GM21619 (cell line): ENCODE data around the gene SELENOM.
"Not testable (repeated sequence)": the region's sequence is repeated elsewhere in the genome, so short reads cannot be mapped to it uniquely, and the experiment has no call there.

Experiments used
- ATAC-seq: cut with Tn5 transposase; IDR thresholded peaks from one replicate; pipeline ENCODE4 v1.9.1; 2021; ENCODE audit not compliant: unreplicated experiment

SELENOM gene

DNA sequence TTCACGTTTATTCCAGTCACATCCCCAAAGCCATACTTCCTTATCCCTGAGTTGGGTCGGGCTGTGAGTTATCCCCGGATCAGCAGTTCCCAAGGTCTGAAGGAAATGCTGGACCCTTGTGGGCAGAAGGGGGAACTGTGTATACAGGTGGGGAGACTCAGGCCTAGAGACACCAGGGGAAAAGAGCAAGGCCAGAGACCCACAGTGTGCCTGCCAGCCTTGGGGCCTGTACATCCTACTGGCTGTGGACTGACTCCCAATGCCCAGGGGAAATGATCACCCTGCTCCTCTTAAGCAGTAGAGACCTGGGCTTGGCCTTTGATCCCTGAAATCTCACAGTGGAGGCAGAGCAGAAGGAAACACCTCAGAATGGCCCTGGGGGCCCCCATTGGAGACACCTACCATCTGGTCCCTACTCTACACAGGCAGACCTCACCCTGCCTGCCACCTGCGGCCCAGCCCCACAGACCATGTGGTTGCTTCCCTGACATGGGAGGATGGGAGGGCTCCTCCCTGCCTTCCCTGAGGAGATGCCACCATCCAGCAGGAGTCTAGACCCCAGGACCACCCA lies 1.3 kb downstream of the SELENOM start:
- no peak for ATAC-seq

DNA sequence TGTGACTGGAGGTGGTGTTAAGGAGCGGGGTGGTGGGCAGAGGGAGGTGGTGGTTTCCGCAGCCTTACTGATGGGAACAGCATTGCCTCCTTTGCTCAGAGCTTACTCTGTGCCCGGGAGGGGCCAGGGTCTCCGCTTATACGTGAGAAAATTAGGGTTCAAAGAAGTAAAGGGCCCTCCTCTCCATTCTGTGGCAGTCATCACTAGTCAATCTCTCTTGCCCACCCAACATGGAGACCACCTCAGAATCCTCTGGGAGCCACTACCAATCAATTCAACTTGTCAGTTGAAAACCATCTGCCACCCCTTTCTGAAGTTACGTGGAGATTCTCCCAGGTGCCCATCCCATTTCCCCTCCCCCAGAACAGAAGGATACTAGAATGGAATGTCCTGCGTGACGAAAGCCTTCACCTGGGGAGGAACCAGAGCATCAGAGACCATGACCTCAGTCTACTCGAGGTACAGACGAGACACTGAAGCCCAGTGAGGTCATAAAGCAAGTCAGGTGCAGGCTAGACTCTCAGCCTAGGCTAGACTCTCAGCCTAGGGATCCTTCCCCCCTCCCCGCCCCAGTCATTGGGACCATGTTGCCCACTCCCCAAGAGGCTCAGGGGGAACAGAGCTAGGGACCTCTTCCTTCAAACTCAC lies 2.0 kb downstream of the SELENOM start:
- ATAC-seq, result no peak

GRCh38 chr22:31104869-31105268 lies 2.5 kb downstream of the SELENOM start:
- ATAC-seq, result no peak

DNA sequence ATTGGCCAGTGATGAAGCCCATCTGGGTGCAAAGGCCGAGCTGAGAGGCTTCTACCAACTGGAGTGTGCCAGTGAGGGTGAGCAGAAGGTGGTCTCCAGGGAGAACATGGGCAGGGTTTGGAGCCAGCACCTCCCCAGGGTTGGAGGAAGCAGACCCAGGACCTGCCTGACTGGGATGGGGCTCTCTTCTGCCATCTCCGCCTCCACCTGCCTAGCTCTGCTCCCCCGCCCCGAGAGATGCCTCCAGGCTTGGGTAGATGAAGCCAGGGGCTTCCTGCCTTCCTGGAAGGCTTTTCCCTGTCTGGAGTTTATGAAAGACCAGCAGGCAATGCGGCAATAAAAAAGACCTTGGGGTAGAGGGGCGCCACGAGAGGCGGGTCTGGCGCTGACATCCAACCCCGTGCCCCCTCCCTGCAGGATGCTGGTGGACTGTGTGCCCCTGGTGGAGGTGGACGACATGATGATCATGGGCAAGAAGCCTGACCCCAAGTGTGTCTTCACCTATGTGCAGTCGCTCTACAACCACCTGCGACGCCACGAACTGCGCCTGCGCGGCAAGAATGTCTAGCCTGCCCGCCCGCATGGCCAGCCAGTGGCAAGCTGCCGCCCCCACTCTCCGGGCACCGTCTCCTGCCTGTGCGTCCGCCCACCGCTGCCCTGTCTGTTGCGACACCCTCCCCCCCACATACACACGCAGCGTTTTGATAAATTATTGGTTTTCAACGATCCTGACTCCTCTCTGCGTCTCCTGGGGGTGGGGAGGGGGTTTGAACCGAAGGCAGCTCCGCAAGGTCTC lies 3.3 kb downstream of the SELENOM start:
- no peak for ATAC-seq

DNA sequence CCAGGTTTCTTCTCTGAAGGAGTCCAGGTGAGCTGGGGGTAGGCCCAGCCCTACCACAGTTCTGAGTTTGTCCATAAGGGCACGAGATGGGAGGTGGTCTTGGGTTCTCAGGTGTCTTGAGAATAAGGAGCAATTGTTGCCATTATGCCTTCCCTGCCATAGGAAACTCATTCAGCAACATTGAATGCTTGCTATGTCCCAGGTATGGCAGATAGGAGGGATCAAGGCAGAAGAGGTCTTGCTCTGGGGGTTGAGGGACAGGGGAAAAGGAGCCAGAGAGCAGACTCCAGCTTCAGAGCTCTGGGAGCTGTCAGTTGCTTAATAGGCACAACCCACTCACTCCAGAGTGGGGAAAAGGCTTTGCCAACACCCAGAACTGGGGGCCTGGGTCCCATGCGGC lies 4.3 kb downstream of the SELENOM start:
- no peak for ATAC-seq

GRCh38 chr22:31102441-31103081 lies 4.8 kb downstream of the SELENOM start:
- ATAC-seq, result no peak

- ATAC-seq, result no peak
These were observed 6.4 kb downstream of the SELENOM start for GRCh38 chr22:31100762-31101525.

DNA sequence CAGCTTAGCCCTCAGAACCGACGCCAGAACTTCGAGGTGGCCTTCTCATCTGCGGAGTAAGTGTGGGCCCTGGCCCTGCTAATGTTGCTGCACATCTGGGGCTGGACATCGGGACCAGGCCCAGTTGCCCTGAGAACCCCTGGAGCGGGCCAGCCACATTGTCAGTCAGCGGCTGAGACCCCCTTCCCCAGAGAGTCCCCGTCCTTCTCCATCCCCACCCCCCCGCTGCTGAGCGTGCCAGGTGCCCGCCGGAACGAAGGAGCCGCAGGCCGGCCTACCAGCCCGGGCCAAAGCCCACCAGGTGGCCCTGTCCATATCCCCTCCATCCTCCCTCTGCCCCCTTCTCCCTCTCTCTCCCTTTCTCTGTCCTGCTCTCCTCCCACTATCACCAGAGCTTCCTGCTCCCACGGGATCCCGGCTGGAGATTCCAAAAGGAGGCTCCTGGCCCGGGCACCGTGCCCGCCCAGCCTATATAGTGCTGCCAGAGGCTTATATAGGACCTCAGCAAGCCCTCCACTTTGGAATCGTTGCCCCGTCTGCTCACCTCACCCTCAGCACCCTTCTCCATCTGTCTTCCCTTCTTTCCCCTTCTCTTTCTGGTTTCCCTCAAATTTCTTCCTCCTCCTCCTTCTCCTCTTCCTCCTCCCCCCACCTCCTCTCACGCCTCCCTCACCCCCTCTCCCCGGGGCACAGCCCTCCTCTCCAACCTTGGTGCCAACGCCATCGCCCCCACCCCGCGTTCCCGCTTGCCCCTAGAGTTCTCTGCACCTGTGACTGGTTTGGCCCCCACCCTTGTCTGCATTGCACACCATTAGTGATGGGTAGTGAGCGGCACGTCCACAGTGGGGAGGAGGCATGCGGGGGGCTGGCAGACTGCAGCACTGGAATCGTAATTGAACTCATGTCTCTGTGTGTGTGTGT lies 7.3 kb downstream of the SELENOM start:
- ATAC-seq, result no peak

- no peak for ATAC-seq
These were observed 8.0 kb downstream of the SELENOM start for GRCh38 chr22:31099386-31099785.

DNA sequence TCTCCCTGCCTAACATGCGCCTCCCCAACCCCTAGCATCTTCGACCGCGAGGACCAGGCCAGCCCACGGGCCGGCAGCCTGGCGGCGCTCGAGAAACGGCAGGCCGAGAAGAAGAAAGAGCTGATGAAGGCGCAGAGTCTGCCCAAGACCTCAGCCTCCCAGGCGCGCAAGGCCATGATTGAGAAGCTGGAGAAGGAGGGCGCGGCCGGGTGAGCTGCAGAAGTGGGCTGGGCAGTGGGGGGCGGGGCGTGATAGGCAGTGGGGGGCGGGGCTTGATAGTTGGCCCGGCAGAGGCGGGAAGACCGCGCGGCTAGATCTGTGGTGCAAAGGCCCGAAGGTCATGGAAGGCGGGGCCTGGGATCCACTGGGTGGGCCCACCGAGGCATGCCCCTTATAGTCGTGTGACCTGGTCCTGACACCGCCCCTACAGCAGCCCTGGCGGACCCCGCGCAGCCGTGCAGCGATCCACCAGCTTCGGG lies 8.7 kb downstream of the SELENOM start:
- ATAC-seq, result no peak

GRCh38 chr22:31097941-31098631 lies 9.3 kb downstream of the SELENOM start:
- no peak for ATAC-seq

DNA sequence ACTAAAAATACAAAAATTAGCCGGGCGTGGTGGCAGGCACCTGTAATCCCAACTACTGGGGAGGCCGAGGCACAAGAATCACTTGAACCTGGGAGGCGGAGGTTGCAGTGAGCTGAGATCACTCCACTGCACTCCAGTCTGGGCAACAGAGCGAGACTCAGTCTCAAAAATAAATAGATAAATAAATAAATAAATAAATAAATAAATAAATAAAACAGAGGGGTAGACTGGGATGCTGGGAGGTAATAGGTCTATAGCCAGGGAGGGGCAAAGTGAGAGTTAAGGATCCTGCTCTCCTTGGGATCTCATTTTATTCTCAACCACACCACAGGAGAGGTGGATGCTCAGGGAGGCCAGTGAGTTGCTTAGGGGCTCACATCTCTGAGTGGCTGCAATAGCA lies 9.8 kb downstream of the SELENOM start:
- ATAC-seq, result not testable (repeated sequence)

DNA sequence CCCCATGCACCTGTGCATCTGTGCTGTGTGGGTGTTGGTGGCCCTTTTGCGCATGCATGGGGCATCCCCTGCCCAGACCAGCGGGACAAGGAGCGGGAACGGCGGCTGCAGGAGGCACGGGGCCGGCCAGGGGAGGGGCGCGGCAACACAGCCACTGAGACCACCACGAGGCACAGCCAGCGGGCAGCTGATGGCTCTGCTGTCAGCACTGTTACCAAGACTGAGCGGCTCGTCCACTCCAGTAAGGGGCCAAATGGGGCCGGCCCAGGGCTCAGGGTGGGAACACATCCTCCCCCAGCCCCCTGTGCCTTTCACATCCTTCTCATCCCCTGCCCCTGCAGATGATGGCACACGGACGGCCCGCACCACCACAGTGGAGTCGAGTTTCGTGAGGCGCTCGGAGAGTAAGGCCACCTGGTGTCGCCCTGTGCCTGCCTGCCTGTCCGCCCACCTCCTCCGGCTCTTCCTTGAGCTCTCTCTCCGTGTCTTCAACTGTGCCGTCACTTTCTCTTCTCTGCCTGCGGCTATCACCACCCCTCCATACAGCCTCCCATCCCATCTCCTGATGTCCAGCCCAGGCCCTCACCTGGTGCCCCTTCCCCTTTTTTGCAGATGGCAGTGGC lies 10.6 kb downstream of the SELENOM start:
- ATAC-seq, result no peak

- ATAC-seq, result no peak
These were observed 11.6 kb downstream of the SELENOM start for GRCh38 chr22:31095637-31096249.

GRCh38 chr22:31094741-31095140 lies 12.6 kb downstream of the SELENOM start:
- ATAC-seq, result no peak

GRCh38 chr22:31094021-31094551 lies 13.3 kb downstream of the SELENOM start:
- ATAC-seq, result no peak

GRCh38 chr22:31093086-31093850 lies 14.1 kb downstream of the SELENOM start:
- ATAC-seq, result no peak
